Activated naive CD8-positive, alpha-beta T cell treated with anti-CD3 and anti-CD28 coated beads, Interleukin-2, amount 50 U/mL, for 24 hours (primary cell): Measurements from ENCODE around the gene F2.

Experiments
- ATAC-seq: fragments of 150-1000 bp; cut with Tn5 transposase; one replicate; pipeline ENCODE4 v1.10.0; 2021
- DNase-seq: peaks from one replicate; pipeline ENCODE4 v3.0.0; 2021
- H3K27ac Mint-ChIP-seq: one replicate; pipeline ENCODE4 v1.8.0; 2021; ENCODE audit warnings: mild to moderate bottlenecking, mixed read lengths
- H3K27me3 Mint-ChIP-seq: one replicate; pipeline ENCODE4 v1.8.0; 2021; ENCODE audit warnings: mixed read lengths
- H3K36me3 Mint-ChIP-seq: one replicate; pipeline ENCODE4 v1.8.0; 2021; ENCODE audit warnings: low read depth, mixed read lengths
- H3K4me1 Mint-ChIP-seq: one replicate; pipeline ENCODE4 v1.8.0; 2021; ENCODE audit warnings: mixed read lengths
- H3K4me3 Mint-ChIP-seq: one replicate; pipeline ENCODE4 v1.8.0; 2021; ENCODE audit warnings: mild to moderate bottlenecking, moderate library complexity, mixed read lengths
- H3K9me3 Mint-ChIP-seq: one replicate; pipeline ENCODE4 v1.8.0; 2021; ENCODE audit warnings: mixed read lengths

The F2 gene

GRCh38 chr11:46736615-46737014 lies 17.6 kb downstream of the F2 start:
- Mint-ChIP-seq H3K27ac (no peak overlapping the region), H3K4me1 (no peaks in the 10 kb centered on the region), H3K9me3 (no peaks in the 10 kb centered on the region), H3K27me3 (no peaks in the 10 kb centered on the region), H3K36me3 (peaks cover 6% of the 10 kb centered on the region), H3K4me3 (no peak overlapping the region)
- no peak for DNase-seq
- ATAC-seq, result no peak

- Mint-ChIP-seq H3K4me1 (no peaks in the 10 kb centered on the region), H3K36me3 (peaks cover 17% of the 10 kb centered on the region), H3K9me3 (no peaks in the 10 kb centered on the region), H3K27me3 (no peaks in the 10 kb centered on the region), H3K27ac (no peak overlapping the region), H3K4me3 (no peak overlapping the region)
- ATAC-seq, result no peak
- DNase-seq, result no peak
These were observed 18.7 kb downstream of the F2 start for GRCh38 chr11:46737699-46738098.

GRCh38 chr11:46738887-46739286 lies 19.9 kb downstream of the F2 start:
- H3K36me3 Mint-ChIP-seq, result peaks cover 27% of the 10 kb centered on the region
- H3K27me3 Mint-ChIP-seq, result no peaks in the 10 kb centered on the region
- H3K27ac Mint-ChIP-seq, result no peak overlapping the region
- H3K9me3 Mint-ChIP-seq, result no peaks in the 10 kb centered on the region
- H3K4me3 Mint-ChIP-seq, result no peak overlapping the region
- ATAC-seq, result no peak
- no peak for DNase-seq
- H3K4me1 Mint-ChIP-seq, result no peaks in the 10 kb centered on the region

GRCh38 chr11:46741600-46742484 lies 22.8 kb downstream of the F2 start:
- Mint-ChIP-seq H3K36me3 (peaks cover 44% of the 10 kb centered on the region), H3K27me3 (no peaks in the 10 kb centered on the region), H3K27ac (no peak overlapping the region), H3K9me3 (no peaks in the 10 kb centered on the region), H3K4me3 (no peak overlapping the region), H3K4me1 (no peaks in the 10 kb centered on the region)
- no peak for ATAC-seq
- DNase-seq, result no peak

GRCh38 chr11:46743043-46743442 lies 24.0 kb downstream of the F2 start:
- H3K4me1 Mint-ChIP-seq, result no peaks in the 10 kb centered on the region
- H3K36me3 Mint-ChIP-seq, result peaks cover 49% of the 10 kb centered on the region
- no peak overlapping the region for H3K27ac Mint-ChIP-seq
- no peak overlapping the region for H3K4me3 Mint-ChIP-seq
- no peaks in the 10 kb centered on the region for H3K27me3 Mint-ChIP-seq
- DNase-seq, result no peak
- ATAC-seq, result no peak
- H3K9me3 Mint-ChIP-seq, result no peaks in the 10 kb centered on the region

- Mint-ChIP-seq H3K4me3 (no peak overlapping the region), H3K9me3 (no peaks in the 10 kb centered on the region), H3K27ac (no peak overlapping the region), H3K4me1 (no peaks in the 10 kb centered on the region), H3K27me3 (no peaks in the 10 kb centered on the region), H3K36me3 (peaks cover 53% of the 10 kb centered on the region)
- ATAC-seq (no peak), DNase-seq (no peak)
These were observed 24.8 kb downstream of the F2 start for GRCh38 chr11:46743693-46744339.

GRCh38 chr11:46745328-46745727 lies 26.3 kb downstream of the F2 start:
- no peak for DNase-seq
- no peaks in the 10 kb centered on the region for H3K27me3 Mint-ChIP-seq
- no peaks in the 10 kb centered on the region for H3K4me1 Mint-ChIP-seq
- H3K36me3 Mint-ChIP-seq, result peaks cover 63% of the 10 kb centered on the region
- no peak overlapping the region for H3K27ac Mint-ChIP-seq
- ATAC-seq, result no peak
- no peak overlapping the region for H3K4me3 Mint-ChIP-seq
- no peaks in the 10 kb centered on the region for H3K9me3 Mint-ChIP-seq

GRCh38 chr11:46745995-46746394 lies 27.0 kb downstream of the F2 start:
- no peak for DNase-seq
- Mint-ChIP-seq H3K36me3 (peaks cover 66% of the 10 kb centered on the region), H3K9me3 (no peaks in the 10 kb centered on the region), H3K27ac (no peak overlapping the region), H3K4me1 (no peaks in the 10 kb centered on the region), H3K27me3 (no peaks in the 10 kb centered on the region), H3K4me3 (no peak overlapping the region)
- no peak for ATAC-seq

GRCh38 chr11:46747150-46747549 lies 28.1 kb downstream of the F2 start:
- no peak overlapping the region for H3K4me3 Mint-ChIP-seq
- no peak for ATAC-seq
- no peak for DNase-seq
- H3K36me3 Mint-ChIP-seq, result peaks cover 63% of the 10 kb centered on the region
- no peaks in the 10 kb centered on the region for H3K9me3 Mint-ChIP-seq
- no peaks in the 10 kb centered on the region for H3K4me1 Mint-ChIP-seq
- no peaks in the 10 kb centered on the region for H3K27me3 Mint-ChIP-seq
- no peak overlapping the region for H3K27ac Mint-ChIP-seq

- H3K4me1 Mint-ChIP-seq, result no peaks in the 10 kb centered on the region
- ATAC-seq (no peak), DNase-seq (no peak)
- no peak overlapping the region for H3K4me3 Mint-ChIP-seq
- H3K9me3 Mint-ChIP-seq, result no peaks in the 10 kb centered on the region
- H3K27me3 Mint-ChIP-seq, result no peaks in the 10 kb centered on the region
- H3K36me3 Mint-ChIP-seq, result peaks cover 60% of the 10 kb centered on the region
- no peak overlapping the region for H3K27ac Mint-ChIP-seq
These were observed 36.9 kb downstream of the F2 start for GRCh38 chr11:46755962-46756361.

GRCh38 chr11:46759196-46759595 lies 40.2 kb downstream of the F2 start:
- Mint-ChIP-seq H3K36me3 (peaks cover 56% of the 10 kb centered on the region), H3K4me3 (no peak overlapping the region), H3K4me1 (no peaks in the 10 kb centered on the region), H3K9me3 (no peaks in the 10 kb centered on the region), H3K27me3 (no peaks in the 10 kb centered on the region), H3K27ac (no peak overlapping the region)
- ATAC-seq, result no peak
- no peak for DNase-seq

GRCh38 chr11:46760429-46761128 lies 41.6 kb downstream of the F2 start:
- H3K27ac Mint-ChIP-seq, result no peak overlapping the region
- H3K36me3 Mint-ChIP-seq, result peaks cover 51% of the 10 kb centered on the region
- no peaks in the 10 kb centered on the region for H3K27me3 Mint-ChIP-seq

GRCh38 chr11:46761807-46762206 lies 42.8 kb downstream of the F2 start:
- Mint-ChIP-seq H3K27ac (no peak overlapping the region), H3K9me3 (no peaks in the 10 kb centered on the region), H3K4me3 (no peak overlapping the region), H3K36me3 (peaks cover 48% of the 10 kb centered on the region), H3K27me3 (no peaks in the 10 kb centered on the region), H3K4me1 (no peaks in the 10 kb centered on the region)
- no peak for ATAC-seq
- DNase-seq, result no peak

More at GRCh38 chr11:46760429-46761128, 41.6 kb downstream of the F2 start:
- no peak for DNase-seq
- no peak for ATAC-seq
- Mint-ChIP-seq H3K4me3 (no peak overlapping the region), H3K4me1 (no peaks in the 10 kb centered on the region), H3K9me3 (no peaks in the 10 kb centered on the region)

- no peak overlapping the region for H3K4me3 Mint-ChIP-seq
- no peaks in the 10 kb centered on the region for H3K27me3 Mint-ChIP-seq
- H3K4me1 Mint-ChIP-seq, result no peaks in the 10 kb centered on the region
- peaks cover 48% of the 10 kb centered on the region for H3K36me3 Mint-ChIP-seq
- DNase-seq (no peak), ATAC-seq (no peak)
- H3K27ac Mint-ChIP-seq, result no peak overlapping the region
- no peaks in the 10 kb centered on the region for H3K9me3 Mint-ChIP-seq
These were observed 43.2 kb downstream of the F2 start for GRCh38 chr11:46762248-46762647.

GRCh38 chr11:46766656-46767055 lies 47.6 kb downstream of the F2 start:
- Mint-ChIP-seq H3K9me3 (no peaks in the 10 kb centered on the region), H3K27ac (no peak overlapping the region), H3K36me3 (peaks cover 41% of the 10 kb centered on the region), H3K4me3 (no peak overlapping the region), H3K4me1 (no peaks in the 10 kb centered on the region), H3K27me3 (no peaks in the 10 kb centered on the region)
- ATAC-seq, result no peak
- no peak for DNase-seq
